GM19328 (cell line): ENCODE results near the gene FOXK1.
"Not testable (repeated sequence)": the region's sequence is repeated elsewhere in the genome, so short reads cannot be mapped to it uniquely, and the experiment has no call there.

Source experiments
- ATAC-seq: cut with Tn5 transposase; IDR thresholded peaks from one replicate; pipeline ENCODE4 v1.9.1; 2021; ENCODE audit warnings: mild to moderate bottlenecking, moderate library complexity; ENCODE audit not compliant: unreplicated experiment

Gene FOXK1

GRCh38 chr7:4681886-4682620 lies at the start of gene FOXK1:
Gene FOXK1 (plus strand): TSS chr7:4682295. CDS start chr7:4682309, 14 bp downstream.
- peak; percentile 71 for ATAC-seq

GRCh38 chr7:4633012-4633411 lies 49.1 kb upstream of the FOXK1 start:
- ATAC-seq: no peak

- no peak for ATAC-seq
Measured at GRCh38 chr7:4634166-4634565, 47.9 kb upstream of the FOXK1 start.

- ATAC-seq: no peak
Measured at GRCh38 chr7:4638781-4639575, 43.1 kb upstream of the FOXK1 start.

GRCh38 chr7:4641091-4641666 lies 40.9 kb upstream of the FOXK1 start:
- ATAC-seq: no peak

- ATAC-seq: peak; percentile 79
Measured at GRCh38 chr7:4641667-4642467, 40.2 kb upstream of the FOXK1 start.

- ATAC-seq: no peak
Measured at GRCh38 chr7:4642468-4643203, 39.5 kb upstream of the FOXK1 start.

- not testable (repeated sequence) for ATAC-seq
Measured at GRCh38 chr7:4643204-4643471, 39.0 kb upstream of the FOXK1 start.

- ATAC-seq: no peak
Measured at GRCh38 chr7:4645246-4645645, 36.8 kb upstream of the FOXK1 start.

GRCh38 chr7:4648111-4648510 lies 34.0 kb upstream of the FOXK1 start:
- ATAC-seq: no peak

- ATAC-seq: no peak
Measured at GRCh38 chr7:4650433-4651047, 31.6 kb upstream of the FOXK1 start.

GRCh38 chr7:4653771-4654170 lies 28.3 kb upstream of the FOXK1 start:
- no peak for ATAC-seq

- no peak for ATAC-seq
Measured at GRCh38 chr7:4655311-4655710, 26.8 kb upstream of the FOXK1 start.

- no peak for ATAC-seq
Measured at GRCh38 chr7:4655896-4656295, 26.2 kb upstream of the FOXK1 start.

GRCh38 chr7:4657640-4658417 lies 24.3 kb upstream of the FOXK1 start:
- ATAC-seq: no peak

GRCh38 chr7:4659551-4660286 lies 22.4 kb upstream of the FOXK1 start:
- ATAC-seq: no peak

GRCh38 chr7:4661871-4662270 lies 20.2 kb upstream of the FOXK1 start:
- ATAC-seq: no peak

GRCh38 chr7:4663239-4664018 lies 18.7 kb upstream of the FOXK1 start:
- no peak for ATAC-seq
